ENCODE measurements around the gene YWHAE.
"Not testable (repeated sequence)": the region's sequence is repeated elsewhere in the genome, so short reads cannot be mapped to it uniquely, and the experiment has no call there.

YWHAE gene

GRCh38 chr17:1379208-1379929, 20.7 kb downstream of the YWHAE start:
- peaks cover 12% of the 10 kb centered on the region for H3K4me1 ChIP-seq (ENCODE audit: control insufficient read depth, insufficient read depth, low read length)
- no peak overlapping the region for H3K9ac ChIP-seq (ENCODE audit: low read depth, low read length)
- H3K27me3 ChIP-seq (ENCODE audit: control insufficient read depth, insufficient read depth, low read length), result no peaks in the 10 kb centered on the region
- H3K36me3 ChIP-seq (ENCODE audit: control insufficient read depth, insufficient read depth, low read length), result no peaks in the 10 kb centered on the region
- H3K9me3 ChIP-seq (ENCODE audit: control insufficient read depth, insufficient read depth, low read length), result no peaks in the 10 kb centered on the region
- no peak overlapping the region for H3K4me3 ChIP-seq (ENCODE audit: low read depth, low read length)

- not testable (repeated sequence) for H3K36me3 ChIP-seq (ENCODE audit: control insufficient read depth, insufficient read depth, low read length); H3K27me3 ChIP-seq (ENCODE audit: control insufficient read depth, insufficient read depth, low read length); H3K9me3 ChIP-seq (ENCODE audit: control insufficient read depth, insufficient read depth, low read length); H3K9ac ChIP-seq (ENCODE audit: low read depth, low read length); H3K4me3 ChIP-seq (ENCODE audit: low read depth, low read length)
- peaks cover 12% of the 10 kb centered on the region for H3K4me1 ChIP-seq (ENCODE audit: control insufficient read depth, insufficient read depth, low read length)
These were observed 21.6 kb downstream of the YWHAE start for GRCh38 chr17:1378476-1378860.

GRCh38 chr17:1377334-1377733, 22.7 kb downstream of the YWHAE start:
- H3K27me3 ChIP-seq (ENCODE audit: control insufficient read depth, insufficient read depth, low read length), result no peaks in the 10 kb centered on the region
- H3K9me3 ChIP-seq (ENCODE audit: control insufficient read depth, insufficient read depth, low read length), result no peaks in the 10 kb centered on the region
- H3K4me3 ChIP-seq (ENCODE audit: low read depth, low read length), result no peak overlapping the region
- H3K4me1 ChIP-seq (ENCODE audit: control insufficient read depth, insufficient read depth, low read length), result peaks cover 15% of the 10 kb centered on the region
- peaks cover 4% of the 10 kb centered on the region for H3K36me3 ChIP-seq (ENCODE audit: control insufficient read depth, insufficient read depth, low read length)
- no peak overlapping the region for H3K9ac ChIP-seq (ENCODE audit: low read depth, low read length)

- no peaks in the 10 kb centered on the region for H3K9me3 ChIP-seq (ENCODE audit: control insufficient read depth, insufficient read depth, low read length)
- no peak overlapping the region for H3K9ac ChIP-seq (ENCODE audit: low read depth, low read length)
- no peaks in the 10 kb centered on the region for H3K27me3 ChIP-seq (ENCODE audit: control insufficient read depth, insufficient read depth, low read length)
- peaks cover 4% of the 10 kb centered on the region for H3K36me3 ChIP-seq (ENCODE audit: control insufficient read depth, insufficient read depth, low read length)
- H3K4me1 ChIP-seq (ENCODE audit: control insufficient read depth, insufficient read depth, low read length), result peaks cover 11% of the 10 kb centered on the region
- no peak overlapping the region for H3K4me3 ChIP-seq (ENCODE audit: low read depth, low read length)
These were observed 24.0 kb downstream of the YWHAE start for GRCh38 chr17:1376061-1376460.

GRCh38 chr17:1375615-1376014, 24.4 kb downstream of the YWHAE start:
- Histone ChIP-seq H3K9me3 (ENCODE audit: control insufficient read depth, insufficient read depth, low read length) (no peaks in the 10 kb centered on the region), H3K4me1 (ENCODE audit: control insufficient read depth, insufficient read depth, low read length) (peaks cover 6% of the 10 kb centered on the region), H3K36me3 (ENCODE audit: control insufficient read depth, insufficient read depth, low read length) (peaks cover 4% of the 10 kb centered on the region), H3K9ac (ENCODE audit: low read depth, low read length) (no peak overlapping the region), H3K27me3 (ENCODE audit: control insufficient read depth, insufficient read depth, low read length) (no peaks in the 10 kb centered on the region), H3K4me3 (ENCODE audit: low read depth, low read length) (no peak overlapping the region)

- Histone ChIP-seq H3K9me3 (ENCODE audit: control insufficient read depth, insufficient read depth, low read length) (no peaks in the 10 kb centered on the region), H3K36me3 (ENCODE audit: control insufficient read depth, insufficient read depth, low read length) (peaks cover 4% of the 10 kb centered on the region), H3K4me1 (ENCODE audit: control insufficient read depth, insufficient read depth, low read length) (peaks cover 5% of the 10 kb centered on the region)
These were observed 25.4 kb downstream of the YWHAE start for GRCh38 chr17:1374431-1375177.

GRCh38 chr17:1373707-1374237, 26.2 kb downstream of the YWHAE start:
- Histone ChIP-seq H3K27me3 (ENCODE audit: control insufficient read depth, insufficient read depth, low read length) (no peaks in the 10 kb centered on the region), H3K9ac (ENCODE audit: low read depth, low read length) (no peak overlapping the region), H3K4me3 (ENCODE audit: low read depth, low read length) (no peak overlapping the region), H3K4me1 (ENCODE audit: control insufficient read depth, insufficient read depth, low read length) (peaks cover 7% of the 10 kb centered on the region), H3K9me3 (ENCODE audit: control insufficient read depth, insufficient read depth, low read length) (no peaks in the 10 kb centered on the region), H3K36me3 (ENCODE audit: control insufficient read depth, insufficient read depth, low read length) (peaks cover 4% of the 10 kb centered on the region)

More at GRCh38 chr17:1374431-1375177, 25.4 kb downstream of the YWHAE start:
- Histone ChIP-seq H3K27me3 (ENCODE audit: control insufficient read depth, insufficient read depth, low read length) (no peaks in the 10 kb centered on the region), H3K9ac (ENCODE audit: low read depth, low read length) (no peak overlapping the region), H3K4me3 (ENCODE audit: low read depth, low read length) (no peak overlapping the region)

- peaks cover 7% of the 10 kb centered on the region for H3K4me1 ChIP-seq (ENCODE audit: control insufficient read depth, insufficient read depth, low read length)
These were observed 27.4 kb downstream of the YWHAE start for GRCh38 chr17:1372618-1373017.

GRCh38 chr17:1371893-1372590, 28.0 kb downstream of the YWHAE start:
- H3K27me3 ChIP-seq (ENCODE audit: control insufficient read depth, insufficient read depth, low read length), result no peaks in the 10 kb centered on the region
- peaks cover 4% of the 10 kb centered on the region for H3K36me3 ChIP-seq (ENCODE audit: control insufficient read depth, insufficient read depth, low read length)
- no peaks in the 10 kb centered on the region for H3K9me3 ChIP-seq (ENCODE audit: control insufficient read depth, insufficient read depth, low read length)
- no peak overlapping the region for H3K4me3 ChIP-seq (ENCODE audit: low read depth, low read length)
- no peak overlapping the region for H3K9ac ChIP-seq (ENCODE audit: low read depth, low read length)
- peaks cover 11% of the 10 kb centered on the region for H3K4me1 ChIP-seq (ENCODE audit: control insufficient read depth, insufficient read depth, low read length)

More at GRCh38 chr17:1372618-1373017, 27.4 kb downstream of the YWHAE start:
- Histone ChIP-seq H3K27me3 (ENCODE audit: control insufficient read depth, insufficient read depth, low read length) (no peaks in the 10 kb centered on the region), H3K9ac (ENCODE audit: low read depth, low read length) (no peak overlapping the region), H3K4me3 (ENCODE audit: low read depth, low read length) (no peak overlapping the region), H3K36me3 (ENCODE audit: control insufficient read depth, insufficient read depth, low read length) (peaks cover 4% of the 10 kb centered on the region), H3K9me3 (ENCODE audit: control insufficient read depth, insufficient read depth, low read length) (no peaks in the 10 kb centered on the region)

- Histone ChIP-seq H3K36me3 (ENCODE audit: control insufficient read depth, insufficient read depth, low read length) (peaks cover 6% of the 10 kb centered on the region), H3K27me3 (ENCODE audit: control insufficient read depth, insufficient read depth, low read length) (no peaks in the 10 kb centered on the region), H3K9ac (ENCODE audit: low read depth, low read length) (no peak overlapping the region), H3K4me1 (ENCODE audit: control insufficient read depth, insufficient read depth, low read length) (peaks cover 15% of the 10 kb centered on the region), H3K9me3 (ENCODE audit: control insufficient read depth, insufficient read depth, low read length) (no peaks in the 10 kb centered on the region), H3K4me3 (ENCODE audit: low read depth, low read length) (no peak overlapping the region)
These were observed 31.4 kb downstream of the YWHAE start for GRCh38 chr17:1368588-1368987.

- H3K36me3 ChIP-seq (ENCODE audit: control insufficient read depth, insufficient read depth, low read length), result peaks cover 10% of the 10 kb centered on the region
- H3K9ac ChIP-seq (ENCODE audit: low read depth, low read length), result no peak overlapping the region
- no peak overlapping the region for H3K4me3 ChIP-seq (ENCODE audit: low read depth, low read length)
- peaks cover 12% of the 10 kb centered on the region for H3K4me1 ChIP-seq (ENCODE audit: control insufficient read depth, insufficient read depth, low read length)
- H3K9me3 ChIP-seq (ENCODE audit: control insufficient read depth, insufficient read depth, low read length), result no peaks in the 10 kb centered on the region
- H3K27me3 ChIP-seq (ENCODE audit: control insufficient read depth, insufficient read depth, low read length), result no peaks in the 10 kb centered on the region
These were observed 32.7 kb downstream of the YWHAE start for GRCh38 chr17:1367351-1367745.

Data from iPS-15b (cell line).